ENCODE data around the gene MME. TPM values are rescaled to one million over a fixed set of nuclear protein-coding genes. Genes with fewer than 3 reads are reported as not detected.
"Not testable (repeated sequence)": the region's sequence is repeated elsewhere in the genome, so short reads cannot be mapped to it uniquely, and the experiment has no call there.

Gene MME
- total and polyA plus RNA-seq, 8 donors: 9.1 to 43.6 (median 26.5) TPM

DNA sequence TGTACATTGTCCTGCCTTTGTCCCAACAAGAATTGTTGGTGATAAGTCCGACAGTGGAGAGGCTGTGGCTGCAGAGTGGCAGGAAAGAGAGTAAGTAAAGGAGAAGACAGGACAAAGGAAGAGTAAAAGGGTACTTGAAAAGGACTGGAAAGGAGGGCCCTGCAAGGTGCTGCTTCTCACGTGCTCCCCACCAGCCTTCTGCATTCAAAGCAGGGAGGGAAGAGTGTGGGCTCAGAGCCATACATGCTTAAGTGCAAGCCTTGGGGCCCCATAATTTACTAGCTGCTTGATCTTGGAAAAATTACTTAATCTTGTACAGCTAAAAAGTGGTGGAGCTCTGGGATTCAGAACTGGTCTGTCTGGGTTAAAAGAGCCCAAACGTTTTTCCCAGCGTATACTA lies 29.9 kb downstream of the MME start:
- Histone ChIP-seq H3K4me1 (no peaks in the 10 kb centered on the region), H3K4me3 (no peak overlapping the region), H3K27me3 (no peaks in the 10 kb centered on the region), H3K9me3 (no peaks in the 10 kb centered on the region), H3K27ac (no peak overlapping the region), H3K36me3 (no peaks in the 10 kb centered on the region)
- no peak for ATAC-seq
- TF ChIP-seq, protein P1, sequence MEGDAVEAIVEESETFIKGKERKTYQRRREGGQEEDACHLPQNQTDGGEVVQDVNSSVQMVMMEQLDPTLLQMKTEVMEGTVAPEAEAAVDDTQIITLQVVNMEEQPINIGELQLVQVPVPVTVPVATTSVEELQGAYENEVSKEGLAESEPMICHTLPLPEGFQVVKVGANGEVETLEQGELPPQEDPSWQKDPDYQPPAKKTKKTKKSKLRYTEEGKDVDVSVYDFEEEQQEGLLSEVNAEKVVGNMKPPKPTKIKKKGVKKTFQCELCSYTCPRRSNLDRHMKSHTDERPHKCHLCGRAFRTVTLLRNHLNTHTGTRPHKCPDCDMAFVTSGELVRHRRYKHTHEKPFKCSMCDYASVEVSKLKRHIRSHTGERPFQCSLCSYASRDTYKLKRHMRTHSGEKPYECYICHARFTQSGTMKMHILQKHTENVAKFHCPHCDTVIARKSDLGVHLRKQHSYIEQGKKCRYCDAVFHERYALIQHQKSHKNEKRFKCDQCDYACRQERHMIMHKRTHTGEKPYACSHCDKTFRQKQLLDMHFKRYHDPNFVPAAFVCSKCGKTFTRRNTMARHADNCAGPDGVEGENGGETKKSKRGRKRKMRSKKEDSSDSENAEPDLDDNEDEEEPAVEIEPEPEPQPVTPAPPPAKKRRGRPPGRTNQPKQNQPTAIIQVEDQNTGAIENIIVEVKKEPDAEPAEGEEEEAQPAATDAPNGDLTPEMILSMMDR (IDR thresholded peaks at IDR 0.05): no peak
- DNase-seq: no peak
- intact Hi-C loops (cut with DNase I): no loop called here

DNA sequence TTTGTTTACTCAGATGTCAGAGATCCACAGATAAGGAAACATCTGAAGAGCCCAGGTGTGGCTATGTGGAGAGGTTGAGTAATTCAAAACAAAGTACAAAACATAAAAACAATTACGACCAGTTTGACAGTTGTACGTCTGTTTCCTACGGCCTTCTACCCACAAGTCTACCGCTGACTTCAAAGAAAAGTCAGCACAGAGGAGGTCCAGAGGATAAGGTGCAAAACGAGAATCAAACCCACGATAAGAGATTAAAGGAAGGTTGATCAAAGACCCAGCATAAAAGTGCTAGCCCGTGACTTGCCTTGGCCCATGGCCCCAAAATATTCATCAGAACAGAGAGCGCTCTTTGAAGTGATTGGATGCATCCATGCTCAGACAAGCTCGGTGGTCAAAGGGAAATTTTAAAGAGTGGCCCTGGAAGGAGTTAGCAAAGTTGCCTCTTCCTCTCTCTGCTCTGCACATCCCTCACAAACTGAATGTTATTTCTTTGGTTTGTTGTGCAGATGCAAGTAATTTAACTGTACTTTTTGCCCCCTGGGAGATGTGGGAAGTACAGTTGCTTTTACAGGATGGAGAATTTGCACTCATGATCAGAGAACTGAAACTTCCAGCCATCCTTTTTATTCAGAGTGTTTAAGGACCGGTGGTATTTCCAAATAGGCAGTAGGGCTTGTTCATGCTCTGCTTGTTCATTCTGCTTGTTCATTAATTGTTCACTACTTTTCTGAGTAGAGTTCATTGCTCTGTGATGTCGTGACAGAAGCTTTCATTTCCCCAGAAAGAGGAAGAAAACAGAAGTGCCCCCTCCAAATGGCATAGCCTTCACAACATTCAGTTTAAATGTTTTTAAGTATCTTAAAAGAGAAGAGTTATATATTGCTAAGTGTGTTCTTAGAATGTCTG lies 31.1 kb downstream of the MME start:
- no peaks in the 10 kb centered on the region for H3K27me3 ChIP-seq
- no peaks in the 10 kb centered on the region for H3K4me1 ChIP-seq
- intact Hi-C loops (cut with DNase I): no loop called here
- no peak overlapping the region for H3K27ac ChIP-seq
- H3K36me3 ChIP-seq: no peaks in the 10 kb centered on the region
- TF ChIP-seq, protein P1 (IDR thresholded peaks at IDR 0.05): no peak
- ATAC-seq (no peak), DNase-seq (no peak)
- no peaks in the 10 kb centered on the region for H3K9me3 ChIP-seq
- H3K4me3 ChIP-seq: no peak overlapping the region

DNA sequence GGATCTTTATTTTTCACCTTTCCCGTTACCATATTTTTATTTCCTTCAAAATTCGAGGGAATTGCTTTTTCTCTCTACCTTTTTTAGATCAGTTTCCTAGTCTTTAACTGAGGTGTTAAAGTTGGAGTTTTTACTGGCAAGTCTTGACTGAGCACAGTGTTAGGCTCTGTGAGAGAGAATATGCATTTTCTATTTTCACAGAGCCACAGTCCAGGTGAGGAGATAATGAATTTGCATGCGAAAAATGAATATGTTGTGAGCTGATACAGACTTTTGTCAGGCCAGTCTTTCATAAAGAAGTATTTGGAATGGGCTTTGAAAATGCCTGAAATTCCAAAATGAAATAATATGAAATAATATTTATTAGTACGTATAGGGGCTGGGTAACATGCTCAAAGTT lies 31.9 kb downstream of the MME start:
- ATAC-seq (no peak), DNase-seq (no peak)
- Histone ChIP-seq H3K4me3 (no peak overlapping the region), H3K9me3 (no peaks in the 10 kb centered on the region), H3K27me3 (no peaks in the 10 kb centered on the region), H3K27ac (no peak overlapping the region), H3K4me1 (no peaks in the 10 kb centered on the region), H3K36me3 (no peaks in the 10 kb centered on the region)
- intact Hi-C loops (cut with DNase I): no loop called here
- TF ChIP-seq, protein P1 (IDR thresholded peaks at IDR 0.05): no peak

DNA sequence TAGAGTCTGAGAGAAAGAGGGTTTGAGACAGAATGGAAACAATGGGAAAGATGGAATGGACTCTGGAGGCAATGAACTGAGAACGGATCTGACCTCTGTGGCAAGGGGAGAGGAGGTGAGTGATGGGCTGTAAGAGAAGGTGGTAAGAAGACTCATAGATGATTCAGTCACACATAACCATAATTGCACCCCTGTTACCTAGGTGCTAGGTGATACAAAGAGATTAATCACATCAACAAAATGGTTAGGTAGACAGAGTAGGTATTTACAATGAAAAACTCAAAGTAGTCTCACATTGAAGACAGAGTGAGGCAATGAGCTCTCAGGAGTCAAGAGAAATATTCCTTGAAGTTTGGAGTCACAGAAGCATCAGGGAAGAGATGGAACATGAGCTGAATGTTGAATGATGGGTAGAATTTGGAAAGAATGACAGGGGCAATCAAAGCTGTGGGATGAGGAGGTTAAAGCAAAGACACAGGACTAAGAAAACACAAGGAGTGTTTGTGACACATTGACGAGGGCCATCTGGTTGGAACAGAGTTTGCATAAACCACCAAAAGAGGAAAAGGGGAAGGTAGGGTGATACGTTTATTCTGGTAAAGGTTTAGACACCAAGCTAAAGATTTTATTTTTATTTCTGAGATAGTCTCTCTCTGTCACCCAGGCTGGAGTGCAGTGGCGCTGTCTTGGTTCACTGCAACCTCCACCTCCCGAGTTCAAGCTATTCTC lies 32.7 kb downstream of the MME start:
- no peak for ATAC-seq
- Histone ChIP-seq H3K9me3 (no peaks in the 10 kb centered on the region), H3K27ac (no peak overlapping the region), H3K4me3 (no peak overlapping the region), H3K36me3 (no peaks in the 10 kb centered on the region), H3K4me1 (no peaks in the 10 kb centered on the region), H3K27me3 (no peaks in the 10 kb centered on the region)
- DNase-seq: no peak
- intact Hi-C loops (cut with DNase I): no loop called here
- TF ChIP-seq, protein P1 (IDR thresholded peaks at IDR 0.05): no peak

DNA sequence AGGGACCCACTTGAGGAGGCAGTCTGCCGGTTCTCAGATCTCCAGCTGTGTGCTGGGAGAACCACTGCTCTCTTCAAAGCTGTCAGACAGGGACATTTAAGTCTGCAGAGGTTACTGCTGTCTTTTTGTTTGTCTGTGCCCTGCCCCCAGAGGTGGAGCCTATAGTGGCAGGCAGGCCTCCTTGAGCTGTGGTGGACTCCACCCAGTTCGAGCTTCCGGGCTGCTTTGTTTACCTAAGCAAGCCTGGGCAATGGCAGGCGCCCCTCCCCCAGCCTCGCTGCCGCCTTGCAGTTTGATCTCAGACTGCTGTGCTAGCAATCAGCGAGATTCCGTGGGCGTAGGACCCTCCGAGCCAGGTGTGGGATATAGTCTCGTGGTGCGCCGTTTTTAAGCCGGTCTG lies 44.6 kb downstream of the MME start:
- H3K36me3 ChIP-seq; H3K4me1 ChIP-seq; H3K27me3 ChIP-seq; H3K4me3 ChIP-seq; ATAC-seq; intact Hi-C loops (cut with DNase I); H3K27ac ChIP-seq; H3K9me3 ChIP-seq: not testable (repeated sequence)
- DNase-seq: peak in 1 of 4 donors; percentile 31
